Measurements from ENCODE around the gene TBX10. TPM values are rescaled to one million over a fixed set of nuclear protein-coding genes. Genes with fewer than 3 reads are reported as not detected.
A peak's percentile ranks its signal among the peaks of the same experiment; 100 is the strongest.
"Not testable (repeated sequence)": the region's sequence is repeated elsewhere in the genome, so short reads cannot be mapped to it uniquely, and the experiment has no call there.

TBX10 gene
- total RNA-seq, 1 experiment from 2014 or later = not detected

DNA sequence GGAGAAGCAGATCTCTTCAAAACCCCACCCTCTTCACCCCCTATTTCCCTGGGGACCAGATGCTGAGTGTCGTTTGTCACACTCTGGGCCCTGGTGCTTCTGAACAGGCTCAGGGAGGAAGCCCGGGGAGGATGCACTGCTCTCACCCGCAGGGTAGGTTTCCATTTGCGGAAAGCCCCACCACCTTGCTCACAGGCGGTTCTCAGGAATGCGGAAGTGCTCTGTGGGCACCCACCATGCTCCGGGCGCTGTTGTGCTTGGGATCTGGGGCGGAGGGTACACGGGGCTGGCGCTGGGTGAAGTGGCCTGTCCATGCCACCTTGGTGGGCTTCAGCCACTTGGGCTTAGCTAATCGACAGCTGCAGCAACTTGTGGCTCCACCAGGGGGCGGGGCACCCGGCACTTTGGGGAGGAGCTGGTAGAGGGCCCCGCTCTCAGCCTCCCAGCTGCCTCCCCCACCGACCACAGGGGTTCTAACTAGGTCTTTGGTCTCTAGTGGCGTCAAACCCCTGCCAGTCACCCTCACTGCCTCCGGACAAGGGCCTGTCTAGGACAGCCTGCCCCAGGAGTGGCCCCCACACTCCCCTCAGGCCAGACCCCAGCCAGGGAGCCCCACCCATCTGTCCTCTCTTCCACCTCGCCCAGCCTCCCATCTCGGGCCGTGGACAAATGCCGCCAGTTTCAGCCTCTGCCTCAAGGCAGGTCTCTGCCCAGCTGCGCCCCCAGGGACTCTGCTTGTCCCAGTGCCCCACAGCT, 25.4 kb downstream of the TBX10 start:
- peak; percentile 52 for DNase-seq (ENCODE audit: low read depth, low spot score)
- in situ Hi-C loops (cut with HindIII; ENCODE audit: low pct_unique_long_range_greater_than_20kb, low sequenced_read_pairs) = no loop called here

DNA sequence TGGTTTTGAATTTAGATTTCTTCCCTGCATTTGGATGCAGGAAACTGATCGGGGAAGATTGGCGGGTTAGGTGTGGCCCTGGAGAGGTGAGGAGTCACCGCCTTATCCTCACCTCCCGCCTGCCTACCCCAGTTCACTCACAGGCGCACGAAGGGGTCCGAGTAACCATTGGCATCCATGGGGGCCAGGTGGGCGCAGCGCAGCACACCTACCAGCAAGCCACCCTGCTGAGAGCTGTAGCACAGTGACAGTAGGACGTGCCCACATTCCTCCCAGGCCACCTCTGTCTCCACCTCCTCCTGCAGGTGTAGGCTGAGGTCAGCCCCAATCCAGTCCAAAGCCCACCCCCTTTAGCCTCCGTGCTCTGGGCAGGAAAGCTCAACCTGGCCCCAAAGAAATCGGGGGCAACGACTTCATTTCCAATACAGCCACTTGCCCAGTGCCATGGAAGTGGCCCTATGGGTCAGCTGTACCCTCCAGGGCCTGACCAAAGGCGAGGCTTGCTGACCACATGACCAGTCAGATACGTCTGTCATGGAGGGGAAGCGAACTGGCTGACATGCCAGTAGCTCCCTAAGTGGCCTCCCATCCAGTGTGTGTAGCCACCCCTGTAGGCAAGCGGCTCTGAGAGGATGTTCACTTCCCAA, 26.1 kb downstream of the TBX10 start:
- no peak for DNase-seq (ENCODE audit: low read depth, low spot score)

DNA sequence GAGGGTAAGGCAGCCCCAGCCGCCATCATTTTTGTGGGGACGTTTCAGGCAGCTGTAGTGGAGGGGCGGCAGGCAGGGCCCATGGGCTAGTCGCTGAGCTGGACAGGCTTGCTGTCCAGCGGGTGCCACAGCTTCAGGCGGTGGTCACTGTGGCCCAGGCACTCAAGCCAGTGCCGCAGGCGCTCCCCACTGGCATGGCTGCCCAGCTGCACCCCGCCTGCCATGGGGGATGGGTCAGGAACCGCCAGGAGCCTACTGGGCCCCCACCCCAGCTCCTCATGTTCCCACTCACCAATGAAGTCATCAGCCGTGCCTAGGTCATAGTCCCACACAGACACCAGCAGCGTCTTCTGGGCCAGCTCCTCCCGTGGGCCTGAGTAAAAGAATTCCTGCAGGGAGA, 26.8 kb downstream of the TBX10 start:
- in situ Hi-C loops (cut with HindIII; ENCODE audit: low pct_unique_long_range_greater_than_20kb, low sequenced_read_pairs) = no loop called here
- DNase-seq (ENCODE audit: low read depth, low spot score) = no peak

More for the DNA sequence above, 26.1 kb downstream of the TBX10 start:
- in situ Hi-C loops (cut with HindIII; ENCODE audit: low pct_unique_long_range_greater_than_20kb, low sequenced_read_pairs) = no loop called here

DNA sequence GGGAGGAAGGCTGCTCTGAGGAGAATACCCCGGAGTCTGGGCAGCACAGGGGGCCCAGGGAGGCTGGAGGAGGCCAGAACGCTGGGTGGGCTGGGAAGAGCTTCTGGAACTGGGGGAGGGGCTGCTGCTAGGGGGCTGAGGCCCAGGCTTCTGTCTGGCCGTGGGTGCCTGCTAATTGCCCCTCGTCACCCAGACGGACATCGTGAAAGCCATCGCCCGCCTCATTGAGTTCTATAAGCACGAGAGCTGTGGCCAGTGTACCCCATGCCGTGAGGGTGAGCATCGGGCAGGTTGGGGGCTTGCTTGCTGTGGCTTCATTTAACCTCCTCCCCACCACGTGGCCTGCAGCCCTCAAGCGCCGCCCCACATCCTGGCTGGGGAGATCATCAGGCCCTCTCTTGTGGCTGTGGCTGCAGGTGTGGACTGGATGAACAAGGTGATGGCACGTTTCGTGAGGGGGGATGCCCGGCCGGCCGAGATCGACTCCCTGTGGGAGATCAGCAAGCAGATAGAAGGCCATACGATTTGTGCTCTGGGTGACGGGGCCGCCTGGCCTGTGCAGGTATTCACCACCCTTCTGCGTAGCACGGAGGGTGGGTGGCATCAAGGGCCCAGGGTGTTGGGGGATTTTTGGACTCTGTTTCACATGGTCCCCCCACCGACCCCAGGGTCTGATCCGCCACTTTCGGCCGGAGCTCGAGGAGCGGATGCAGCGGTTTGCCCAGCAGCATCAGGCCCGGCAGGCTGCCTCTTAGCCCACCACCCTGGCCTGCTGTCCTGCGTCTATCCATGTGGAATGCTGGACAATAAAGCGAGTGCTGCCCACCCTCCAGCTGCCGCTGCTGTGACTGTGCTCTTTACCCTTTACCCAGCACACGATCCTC, 27.6 kb downstream of the TBX10 start:
- in situ Hi-C loops (cut with HindIII; ENCODE audit: low pct_unique_long_range_greater_than_20kb, low sequenced_read_pairs) = no loop called here

DNA sequence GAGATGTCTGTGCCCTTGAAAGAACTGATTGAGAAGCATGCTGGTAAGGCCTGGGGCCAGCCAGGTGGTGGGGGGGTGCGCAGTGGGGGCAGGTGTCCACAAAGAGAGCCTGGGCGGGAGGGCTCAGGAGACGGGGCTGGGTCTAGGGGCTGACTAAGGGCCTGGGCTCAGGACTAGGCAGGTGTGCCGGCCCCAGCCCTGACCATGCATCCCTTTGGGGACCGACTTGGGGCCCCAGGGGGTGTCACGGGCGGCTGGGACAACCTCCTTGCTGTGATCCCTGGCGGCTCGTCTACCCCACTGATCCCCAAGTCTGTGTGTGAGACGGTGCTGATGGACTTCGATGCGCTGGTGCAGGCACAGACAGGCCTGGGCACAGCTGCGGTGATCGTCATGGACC, 28.4 kb downstream of the TBX10 start:
- in situ Hi-C loops (cut with HindIII; ENCODE audit: low pct_unique_long_range_greater_than_20kb, low sequenced_read_pairs) = no loop called here
- DNase-seq (ENCODE audit: low read depth, low spot score) = no peak

More for the DNA sequence above, 27.6 kb downstream of the TBX10 start:
- no peak for DNase-seq (ENCODE audit: low read depth, low spot score)

DNA sequence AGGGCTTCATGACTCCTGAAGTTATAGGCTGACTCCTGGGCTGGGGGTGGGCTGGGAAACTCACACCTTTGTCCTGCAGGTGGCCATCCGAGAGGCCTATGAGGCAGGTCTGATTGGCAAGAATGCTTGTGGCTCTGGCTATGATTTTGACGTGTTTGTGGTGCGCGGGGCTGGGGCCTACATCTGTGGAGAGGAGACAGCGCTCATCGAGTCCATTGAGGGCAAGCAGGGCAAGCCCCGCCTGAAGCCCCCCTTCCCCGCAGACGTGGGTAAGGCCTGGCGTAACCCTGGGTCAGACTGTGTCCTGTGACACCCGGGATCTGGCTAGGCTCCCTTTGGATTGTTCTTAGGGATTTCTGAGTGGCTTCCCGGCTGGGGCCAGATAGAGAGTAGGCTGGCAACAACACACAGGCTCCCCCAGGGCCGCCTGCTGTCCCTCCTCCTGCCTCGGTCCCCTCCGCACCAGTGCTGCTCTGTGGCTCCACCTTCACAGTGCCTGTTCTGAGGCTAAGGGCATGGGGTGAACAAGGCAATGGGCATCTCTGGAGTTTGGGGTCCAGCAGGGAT, 29.2 kb downstream of the TBX10 start:
- no peak for DNase-seq (ENCODE audit: low read depth, low spot score)
- in situ Hi-C loops (cut with HindIII; ENCODE audit: low pct_unique_long_range_greater_than_20kb, low sequenced_read_pairs) = no loop called here

DNA sequence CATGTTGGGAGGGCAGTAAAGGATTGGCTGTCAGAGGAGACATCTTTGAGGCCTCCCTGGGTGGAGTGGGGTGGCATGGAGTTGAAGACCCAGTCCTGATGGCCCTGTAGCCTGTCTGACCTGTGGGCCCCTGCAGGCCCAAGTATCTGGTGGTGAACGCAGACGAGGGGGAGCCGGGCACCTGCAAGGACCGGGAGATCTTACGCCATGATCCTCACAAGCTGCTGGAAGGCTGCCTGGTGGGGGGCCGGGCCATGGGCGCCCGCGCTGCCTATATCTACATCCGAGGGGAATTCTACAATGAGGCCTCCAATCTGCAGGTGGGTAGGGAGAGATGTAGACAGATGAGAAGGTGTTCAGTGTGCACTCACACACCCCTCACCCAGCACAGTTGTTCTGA, 30.2 kb downstream of the TBX10 start:
- in situ Hi-C loops (cut with HindIII; ENCODE audit: low pct_unique_long_range_greater_than_20kb, low sequenced_read_pairs) = no loop called here
- no peak for DNase-seq (ENCODE audit: low read depth, low spot score)

DNA sequence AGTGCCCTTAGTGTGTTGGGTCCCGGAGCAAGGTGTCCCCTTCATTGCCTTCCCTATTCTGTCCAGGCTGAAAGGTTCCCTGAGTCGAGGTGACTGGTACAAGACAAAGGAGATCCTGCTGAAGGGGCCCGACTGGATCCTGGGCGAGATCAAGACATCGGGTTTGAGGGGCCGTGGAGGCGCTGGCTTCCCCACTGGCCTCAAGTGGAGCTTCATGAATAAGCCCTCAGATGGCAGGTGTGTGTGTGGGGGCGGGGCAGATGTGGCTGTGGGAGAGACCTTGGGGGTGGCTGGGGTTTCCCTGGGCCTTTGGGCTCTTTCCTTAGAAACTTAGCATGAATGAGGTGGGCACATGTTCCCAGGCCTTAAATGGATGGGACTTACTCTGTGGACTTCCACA, 31.1 kb downstream of the TBX10 start:
- no peak for DNase-seq (ENCODE audit: low read depth, low spot score)
- in situ Hi-C loops (cut with HindIII; ENCODE audit: low pct_unique_long_range_greater_than_20kb, low sequenced_read_pairs) = no loop called here

DNA sequence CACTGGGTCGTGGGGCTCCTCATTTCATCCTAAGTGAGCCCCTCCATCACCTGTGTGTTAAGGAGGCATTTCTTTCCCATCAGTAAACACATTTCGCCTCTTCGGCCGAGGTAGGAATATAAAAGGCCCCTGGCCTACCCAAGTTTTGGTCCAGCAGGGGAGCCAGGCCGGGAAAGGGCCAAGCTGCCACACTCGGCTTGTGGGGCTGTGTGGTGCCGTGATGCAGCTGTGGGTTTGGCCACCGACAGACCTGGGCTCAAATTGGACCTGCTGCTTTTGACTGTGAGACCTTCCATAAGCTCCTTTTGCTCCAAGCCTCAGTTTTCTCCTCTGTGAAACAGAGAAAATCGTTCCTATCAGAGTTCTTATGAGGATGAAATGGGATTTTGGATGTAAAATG, 32.1 kb downstream of the TBX10 start:
- DNase-seq (ENCODE audit: low read depth, low spot score) = no peak
- in situ Hi-C loops (cut with HindIII; ENCODE audit: low pct_unique_long_range_greater_than_20kb, low sequenced_read_pairs) = no loop called here

DNA sequence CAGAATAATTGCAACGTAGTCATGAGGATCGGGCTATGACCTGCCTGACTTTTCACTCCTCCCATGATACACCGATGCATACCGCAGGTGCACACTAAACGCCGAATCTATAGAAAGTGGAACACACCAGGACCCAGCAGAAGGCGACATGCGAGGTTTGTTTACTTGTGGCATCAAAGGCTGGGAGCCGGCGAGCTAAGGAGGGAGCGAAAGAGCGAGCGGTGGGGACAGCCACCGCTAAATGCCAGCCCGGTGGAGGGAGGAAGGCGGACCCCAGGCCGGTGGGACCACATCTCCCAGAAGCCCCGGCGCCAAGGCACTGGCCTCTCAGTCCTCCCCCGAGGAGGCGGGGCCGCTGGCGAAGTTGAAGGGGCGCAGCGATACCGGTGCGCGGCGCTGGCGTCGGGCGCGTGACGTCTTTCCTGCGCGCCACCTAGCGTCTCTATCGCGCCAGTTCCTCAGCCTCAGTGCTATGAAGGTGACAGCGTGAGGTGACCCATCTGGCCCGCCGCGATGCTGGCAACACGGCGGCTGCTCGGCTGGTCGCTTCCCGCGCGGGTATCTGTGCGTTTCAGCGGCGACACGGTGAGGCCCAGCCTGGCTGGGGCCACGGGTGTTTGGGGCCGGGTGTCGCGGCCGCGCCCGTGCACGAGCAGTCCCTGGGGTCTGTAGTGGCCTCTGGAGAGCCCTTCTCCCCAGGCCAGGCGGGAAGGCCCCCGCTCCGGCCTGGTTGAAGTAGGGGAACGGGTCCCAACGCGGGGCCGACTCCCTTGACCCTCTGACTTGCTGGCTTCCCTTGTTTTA, 32.9 kb downstream of the TBX10 start, which contains the start of gene NDUFV1:
NDUFV1 (plus strand) TSS at position 445 of the 804 bp plus-strand sequence; CDS start at position 514, 69 bp downstream.
- in situ Hi-C loops (cut with HindIII; ENCODE audit: low pct_unique_long_range_greater_than_20kb, low sequenced_read_pairs) = no loop called here
- DNase-seq (ENCODE audit: low read depth, low spot score) = peak; percentile 91

DNA sequence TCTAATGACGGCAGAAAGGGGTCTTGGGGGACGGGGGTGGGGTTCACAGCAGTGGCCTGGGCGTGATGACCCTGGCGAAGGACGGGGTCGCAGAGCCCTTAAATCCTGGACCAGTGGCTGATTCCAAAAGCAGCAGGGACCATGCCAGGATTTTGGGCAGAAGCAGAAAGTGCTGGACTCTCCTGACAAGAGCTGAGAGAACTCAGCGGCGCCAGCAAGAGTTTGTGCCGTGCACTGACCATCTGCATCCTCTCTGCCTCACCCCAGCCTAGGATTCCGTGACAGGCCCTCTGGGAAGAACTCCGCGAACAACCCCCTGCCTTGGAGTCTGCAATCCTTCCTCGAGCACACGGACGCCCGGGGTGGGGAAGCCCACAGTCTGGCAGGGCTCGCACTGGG, 33.5 kb downstream of the TBX10 start:
- in situ Hi-C loops (cut with HindIII; ENCODE audit: low pct_unique_long_range_greater_than_20kb, low sequenced_read_pairs) = no loop called here
- no peak for DNase-seq (ENCODE audit: low read depth, low spot score)

DNA sequence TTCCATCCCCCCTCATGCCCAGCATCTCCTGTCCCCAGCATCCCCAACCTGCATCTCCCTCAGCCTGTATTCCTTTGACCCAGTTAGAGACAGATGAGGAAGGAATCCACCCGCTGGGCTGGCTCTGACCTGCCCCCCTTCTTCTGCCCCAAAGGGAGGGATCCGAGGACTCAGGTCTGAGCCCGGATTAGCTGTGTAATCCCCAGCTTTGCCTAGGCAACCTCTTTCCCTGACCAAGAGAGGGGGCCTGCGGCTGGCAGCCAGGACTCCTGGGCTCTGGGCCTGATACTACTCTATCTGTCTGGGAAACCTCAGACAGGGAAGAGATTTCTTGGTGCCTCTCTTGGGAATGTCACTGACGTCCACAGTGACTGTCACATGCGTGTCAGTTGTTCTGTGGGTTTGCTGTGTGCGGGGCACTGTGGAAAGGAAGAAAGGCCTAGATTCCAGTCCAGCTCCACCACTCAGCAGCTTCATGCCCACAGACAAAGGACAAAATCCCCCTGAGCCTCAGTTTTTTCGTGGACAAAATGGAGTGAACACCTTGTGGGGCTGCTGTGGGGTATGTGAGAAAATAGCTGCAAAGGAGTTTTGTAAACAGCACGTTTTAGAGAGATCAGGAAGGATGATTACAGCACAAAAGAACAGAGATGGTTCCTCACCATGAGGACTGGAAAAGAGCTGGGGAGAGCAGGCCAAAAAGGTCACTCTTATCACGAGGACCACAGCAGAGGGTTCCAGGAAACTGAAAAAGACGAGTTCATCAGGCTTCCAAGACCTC, 34.1 kb downstream of the TBX10 start:
- in situ Hi-C loops (cut with HindIII; ENCODE audit: low pct_unique_long_range_greater_than_20kb, low sequenced_read_pairs) = no loop called here

DNA sequence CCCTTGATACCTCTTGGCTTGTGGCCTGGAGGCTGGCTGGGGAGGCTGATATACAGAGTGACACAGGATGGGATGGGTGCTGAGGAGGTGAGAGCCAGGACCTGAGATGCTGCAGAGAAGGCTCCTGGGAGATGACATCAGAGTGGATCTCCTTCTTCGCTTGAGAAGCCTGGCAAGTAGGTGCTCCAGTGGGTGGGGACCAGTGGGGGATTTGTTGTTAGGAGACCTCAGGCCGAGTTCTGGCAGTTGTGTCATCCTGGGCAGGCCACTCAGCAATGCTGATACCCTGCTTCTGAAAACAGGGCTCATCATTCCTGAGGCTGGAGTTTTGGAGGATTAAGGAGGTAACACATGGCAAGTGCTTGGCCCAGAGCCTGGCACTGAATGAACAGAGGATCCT, 34.7 kb downstream of the TBX10 start:
- in situ Hi-C loops (cut with HindIII; ENCODE audit: low pct_unique_long_range_greater_than_20kb, low sequenced_read_pairs) = no loop called here

More for the DNA sequence above, 34.1 kb downstream of the TBX10 start:
- peak; percentile 31 for DNase-seq (ENCODE audit: low read depth, low spot score)

DNA sequence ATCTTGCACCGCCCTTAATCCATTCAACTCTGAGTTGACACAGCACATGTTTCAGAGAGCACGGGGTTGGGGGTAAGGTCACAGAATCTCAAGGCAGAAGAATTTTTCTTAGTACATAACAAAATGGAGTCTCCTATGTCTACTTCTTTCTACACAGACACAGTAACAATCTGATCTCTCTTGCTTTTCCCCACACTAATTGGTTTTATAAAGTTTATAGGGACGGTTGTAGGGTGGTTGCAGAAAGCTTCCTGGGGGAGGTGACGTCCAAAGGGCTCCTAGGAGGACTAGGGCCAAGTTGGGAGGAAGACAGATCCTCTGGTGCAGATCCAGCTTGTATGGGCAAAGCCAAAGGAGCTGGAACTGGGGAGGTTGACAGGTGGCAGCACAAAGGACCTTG, 35.4 kb downstream of the TBX10 start:
- in situ Hi-C loops (cut with HindIII; ENCODE audit: low pct_unique_long_range_greater_than_20kb, low sequenced_read_pairs); DNase-seq (ENCODE audit: low read depth, low spot score): not testable (repeated sequence)

More for the DNA sequence above, 34.7 kb downstream of the TBX10 start:
- DNase-seq (ENCODE audit: low read depth, low spot score) = no peak

DNA sequence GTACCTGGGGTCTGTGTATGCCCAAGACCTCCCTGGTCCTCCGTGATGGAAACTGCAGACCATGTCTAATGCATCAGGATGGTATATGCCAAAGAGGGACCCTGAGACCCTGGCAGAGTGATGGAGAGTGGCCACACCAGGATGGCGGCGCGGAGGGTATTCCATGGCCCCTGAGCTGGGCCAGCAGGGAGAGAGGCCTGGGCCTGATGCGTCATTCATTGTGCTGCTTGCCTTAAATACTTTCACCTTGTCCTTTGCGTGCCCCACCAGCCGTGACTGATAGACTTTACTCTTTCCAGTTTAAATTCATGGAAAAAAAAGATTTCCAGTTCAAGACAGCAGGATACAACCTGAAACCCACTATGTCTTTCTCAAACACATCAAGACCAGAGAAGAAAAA, 38.5 kb downstream of the TBX10 start:
- no peak for DNase-seq (ENCODE audit: low read depth, low spot score)

DNA sequence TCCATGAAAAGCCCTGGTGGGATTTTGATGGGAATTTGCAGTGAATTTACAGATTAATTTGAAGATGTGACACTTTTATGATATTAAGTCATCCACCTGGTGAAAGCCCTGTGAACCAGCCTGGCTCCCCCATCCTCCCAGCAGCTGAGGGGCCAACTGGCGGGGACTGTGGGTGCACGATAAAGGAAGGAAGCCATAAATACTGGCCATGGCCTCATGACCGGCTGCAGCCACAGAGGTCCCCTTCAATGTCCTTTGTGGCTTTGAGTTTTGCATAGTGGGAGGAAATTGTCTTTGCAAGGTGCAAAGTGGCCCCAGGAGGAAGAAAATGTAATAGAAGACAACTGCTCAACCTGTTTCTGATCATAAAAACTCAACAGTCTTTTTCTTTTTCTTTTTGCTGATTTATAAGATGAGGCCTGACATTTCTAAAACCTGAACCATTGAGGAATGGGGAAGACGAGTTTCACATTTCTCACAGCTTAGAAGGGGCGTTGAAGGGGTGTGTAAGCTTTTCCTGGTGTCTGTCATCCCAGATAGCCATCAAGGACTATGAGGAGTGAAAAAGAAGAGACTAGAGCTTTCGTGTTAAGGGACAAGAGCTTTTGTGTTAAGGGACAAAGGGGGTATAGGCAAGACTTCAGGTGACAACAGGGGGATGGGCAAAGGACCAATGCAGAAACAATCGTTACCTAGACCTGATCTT, 39.1 kb downstream of the TBX10 start:
- no peak for DNase-seq (ENCODE audit: low read depth, low spot score)
- in situ Hi-C loops (cut with HindIII; ENCODE audit: low pct_unique_long_range_greater_than_20kb, low sequenced_read_pairs) = no loop called here

More for the DNA sequence above, 38.5 kb downstream of the TBX10 start:
- in situ Hi-C loops (cut with HindIII; ENCODE audit: low pct_unique_long_range_greater_than_20kb, low sequenced_read_pairs) = no loop called here
